HCT116 (cell line): ENCODE results near the gene ACTR1B. TPM values are rescaled to one million over a fixed set of nuclear protein-coding genes. Genes with fewer than 3 reads are reported as not detected.

Experiments used
- ATAC-seq: fragments of 200-7000 bp; cut with Tn5 transposase; 2 replicates; pipeline ENCODE4 v1.9.1; 2020; ENCODE audit warnings: mild to moderate bottlenecking, moderate library complexity
- BruUV-seq: library from RNA; stranded (reverse); fragments of 400-500 nt; replicated peaks from 2 replicates; lab custom pipeline; 2021; lab: Mats Ljungman, UMichigan
- CTCF ChIA-PET: fragments of 300-600 bp; sonication (Branson Sonifier 250); formaldehyde crosslinking; loops from one replicate; lab custom pipeline; 2021; ENCODE audit warnings: antibody characterized with exemption; lab: Charles Lee
- POLR2A ChIA-PET: fragments of 300-600, 350-600 bp; sonication (Branson Sonifier 250); formaldehyde crosslinking; loops from one replicate; lab custom pipeline; 2021; ENCODE audit warnings: antibody characterized with exemption; lab: Charles Lee
- RAD21 ChIA-PET, 2 experiments: fragments of 300-600 bp; sonication (Branson Sonifier 250); formaldehyde crosslinking; loops; one replicate each; lab custom pipeline; 2023; ENCODE audit warnings: low total read pairs in 2 of 2; ENCODE audit not compliant: uncharacterized antibody in 2 of 2, unreplicated experiment in 2 of 2, low non-redundant PET in 1 of 2; lab: Charles Lee
- DNase-seq: peaks from one replicate; pipeline ENCODE4 v3.0.0-alpha.2; 2010; ENCODE audit warnings: low read depth, low spot score
- H2AFZ ChIP-seq: fragments of 200-600 bp; shearing (Covaris generic), sonication (generic); 2 replicates; pipeline ENCODE4 v1.6.1; 2017; ENCODE audit warnings: low read depth, mixed run types, mixed read lengths, antibody characterized with exemption, low read length; ENCODE audit not compliant: poor library complexity, severe bottlenecking
- H3K27ac ChIP-seq: 2 replicates; pipeline ENCODE4 v1.5.1; 2012; ENCODE audit warnings: low read depth, low read length
- H3K27me3 ChIP-seq: fragments of 200-600 bp; sonication (generic); 2 replicates; pipeline ENCODE4 v1.6.1; 2016; ENCODE audit warnings: mixed run types, low read length, mixed read lengths; ENCODE audit not compliant: insufficient read depth
- H3K36me3 ChIP-seq, 2 experiments: fragments of 200-500 bp in 1 of 2; fragments of 200-600 bp in 1 of 2; sonication (Bioruptor generic) in 1 of 2; sonication (generic) in 1 of 2; 2 replicates each; pipeline versions ENCODE4 v1.5.1 to v1.6.1; 2014 to 2016; ENCODE audit warnings: low read length in 2 of 2, inconsistent platforms in 1 of 2, mixed read lengths in 1 of 2, mixed run types in 1 of 2; ENCODE audit not compliant: insufficient read depth in 2 of 2, control insufficient read depth in 1 of 2
- H3K4me1 ChIP-seq, 2 experiments: fragments of 200-600 bp in 1 of 2; sonication (generic) in 1 of 2; 2 replicates each; pipeline versions ENCODE4 v1.5.1 to v1.6.1; 2012 to 2017; ENCODE audit warnings: low read length in 2 of 2, inconsistent platforms in 1 of 2, mild to moderate bottlenecking in 1 of 2, mixed read lengths in 1 of 2, mixed run types in 1 of 2, moderate library complexity in 1 of 2; ENCODE audit not compliant: insufficient read depth in 2 of 2, control insufficient read depth in 1 of 2
- H3K4me2 ChIP-seq: fragments of 200-600 bp; sonication (generic); 2 replicates; pipeline ENCODE4 v1.6.1; 2017; ENCODE audit warnings: mixed run types, low read length, mixed read lengths
- H3K4me3 ChIP-seq, 2 experiments: fragments of 200-600 bp in 1 of 2; sonication (generic) in 1 of 2; replicated peaks in 1 of 2; 2 replicates each; pipeline ENCODE4 v1.5.1; 2011 to 2016; ENCODE audit warnings: low read length in 2 of 2, control low read depth in 1 of 2, low read depth in 1 of 2, mild to moderate bottlenecking in 1 of 2, mixed read lengths in 1 of 2, mixed run types in 1 of 2
- H3K79me2 ChIP-seq: fragments of 200-600 bp; sonication (generic); 2 replicates; pipeline ENCODE4 v1.6.1; 2017; ENCODE audit warnings: mild to moderate bottlenecking, mixed run types, low read length, moderate library complexity, mixed read lengths; ENCODE audit not compliant: insufficient read depth
- H3K9ac ChIP-seq: fragments of 200-600 bp; sonication (generic); 2 replicates; pipeline ENCODE4 v1.6.1; 2016; ENCODE audit warnings: low read length, mixed read lengths
- H3K9me2 ChIP-seq: fragments of 200-600 bp; sonication (generic), shearing (Covaris generic); 2 replicates; pipeline ENCODE4 v1.6.1; 2017; ENCODE audit warnings: mixed run types, mild to moderate bottlenecking, moderate library complexity; ENCODE audit not compliant: insufficient read depth
- H3K9me3 ChIP-seq, 2 experiments: fragments of 200-500 bp in 1 of 2; fragments of 200-600 bp in 1 of 2; sonication (Bioruptor generic) in 1 of 2; sonication (generic) in 1 of 2; 2 replicates each; pipeline ENCODE4 v1.6.1; 2014 to 2017; ENCODE audit warnings: low read length in 2 of 2, mixed read lengths in 2 of 2, inconsistent platforms in 1 of 2, low read depth in 1 of 2, mild to moderate bottlenecking in 1 of 2, mixed run types in 1 of 2, moderate library complexity in 1 of 2; ENCODE audit not compliant: control insufficient read depth in 1 of 2, insufficient read depth in 1 of 2
- H4K20me1 ChIP-seq: fragments of 200-600 bp; sonication (generic), shearing (Covaris generic); 2 replicates; pipeline ENCODE4 v1.6.1; 2017; ENCODE audit warnings: mixed run types, mild to moderate bottlenecking, moderate library complexity; ENCODE audit not compliant: insufficient read depth
- CEBPB ChIP-seq: IDR thresholded peaks from 2 replicates; pipeline ENCODE4 v1.6.1; 2012; ENCODE audit warnings: low read depth
- EZH2 ChIP-seq: fragments of 200-600 bp; sonication (generic); IDR thresholded peaks from 2 replicates; pipeline ENCODE4 v1.6.1; 2017; ENCODE audit warnings: antibody characterized with exemption, mixed run types
- EZH2phosphoT487 ChIP-seq: fragments of 200-600 bp; IDR thresholded peaks from 2 replicates; pipeline ENCODE4 v1.6.1; 2018; ENCODE audit warnings: antibody characterized with exemption, borderline replicate concordance
- FOSL1 ChIP-seq: IDR thresholded peaks from 2 replicates; pipeline ENCODE4 v1.6.1; 2012; ENCODE audit warnings: low read depth
- RAD21 ChIP-seq: IDR thresholded peaks from 2 replicates; pipeline ENCODE4 v1.6.1; 2012; ENCODE audit warnings: low read depth, mild to moderate bottlenecking
- SP1 ChIP-seq: IDR thresholded peaks from 2 replicates; pipeline ENCODE4 v1.6.1; 2012; ENCODE audit warnings: low read depth
- ZFX ChIP-seq: fragments of 450-650 bp; IDR thresholded peaks from 2 replicates; pipeline ENCODE4 v1.6.1; 2017
- intact Hi-C: fragments of 100-400 bp; cut with micrococcal nuclease; formaldehyde crosslinking; loops from 2 replicates; pipeline ENCODE4 v1.10.0; 2022
- total RNA-seq: library from RNA; stranded (reverse); gene quantifications from one replicate; pipeline ENCODE4 v1.2.1, GENCODE V29; 2021; ENCODE audit not compliant: unreplicated experiment
- TF ChIP-seq, protein P1 (sequence below): IDR thresholded peaks from 2 replicates; pipeline ENCODE4 v1.6.1; 2011; ENCODE audit warnings: mild to moderate bottlenecking, low read length, moderate library complexity; ENCODE audit not compliant: insufficient replicate concordance; ENCODE audit errors: extremely low read depth

Gene ACTR1B
- total RNA-seq, 1 experiment from 2014 or later, result 42.8 TPM

DNA sequence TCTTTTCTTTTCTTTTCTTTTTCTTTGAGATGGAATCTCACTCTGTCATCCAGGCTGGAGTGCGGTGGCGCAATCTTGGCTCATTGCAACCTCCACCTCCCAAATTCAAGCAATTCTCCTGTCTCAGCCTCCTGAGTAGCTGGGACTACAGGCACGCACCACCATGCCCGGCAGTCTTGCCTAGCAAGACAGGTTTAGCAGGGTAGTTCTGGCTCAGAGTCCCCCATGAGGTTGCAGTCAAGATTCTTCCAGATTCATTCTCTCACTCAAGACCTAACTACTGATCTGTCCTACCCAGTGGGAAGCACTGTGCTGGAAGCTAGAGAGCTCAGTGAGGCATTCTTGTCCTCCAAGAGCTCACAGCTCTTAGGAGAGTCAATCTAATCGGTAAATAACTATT, 31.9 kb upstream of the ACTR1B start (continued):
- TF ChIP-seq EZH2phosphoT487 (no peak), RAD21 (no peak), CEBPB (no peak), EZH2 (no peak), ZFX (no peak)
- TF ChIP-seq, protein P1, sequence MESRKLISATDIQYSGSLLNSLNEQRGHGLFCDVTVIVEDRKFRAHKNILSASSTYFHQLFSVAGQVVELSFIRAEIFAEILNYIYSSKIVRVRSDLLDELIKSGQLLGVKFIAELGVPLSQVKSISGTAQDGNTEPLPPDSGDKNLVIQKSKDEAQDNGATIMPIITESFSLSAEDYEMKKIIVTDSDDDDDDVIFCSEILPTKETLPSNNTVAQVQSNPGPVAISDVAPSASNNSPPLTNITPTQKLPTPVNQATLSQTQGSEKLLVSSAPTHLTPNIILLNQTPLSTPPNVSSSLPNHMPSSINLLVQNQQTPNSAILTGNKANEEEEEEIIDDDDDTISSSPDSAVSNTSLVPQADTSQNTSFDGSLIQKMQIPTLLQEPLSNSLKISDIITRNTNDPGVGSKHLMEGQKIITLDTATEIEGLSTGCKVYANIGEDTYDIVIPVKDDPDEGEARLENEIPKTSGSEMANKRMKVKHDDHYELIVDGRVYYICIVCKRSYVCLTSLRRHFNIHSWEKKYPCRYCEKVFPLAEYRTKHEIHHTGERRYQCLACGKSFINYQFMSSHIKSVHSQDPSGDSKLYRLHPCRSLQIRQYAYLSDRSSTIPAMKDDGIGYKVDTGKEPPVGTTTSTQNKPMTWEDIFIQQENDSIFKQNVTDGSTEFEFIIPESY, result no peak

DNA sequence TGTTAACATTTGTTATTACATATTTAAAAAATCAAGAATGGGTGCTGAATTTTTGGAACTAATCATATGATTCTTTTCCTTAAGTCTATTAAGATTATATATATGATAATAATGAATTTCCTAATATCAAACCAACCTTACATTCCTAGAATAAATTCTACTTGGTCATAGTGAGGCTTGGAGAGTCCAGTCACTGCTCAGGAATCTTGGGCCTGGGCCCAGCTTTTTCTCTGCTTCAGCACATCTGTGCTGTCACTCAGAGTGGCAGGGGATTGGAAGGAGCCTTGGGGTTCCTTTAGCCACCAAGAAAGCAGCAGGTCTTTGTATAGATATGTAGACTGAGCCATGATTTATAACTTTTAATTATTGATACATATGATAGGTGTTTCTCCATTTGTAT, 29.6 kb upstream of the ACTR1B start:
- Histone ChIP-seq H3K9me3 (no peaks in the 10 kb centered on the region), H2AFZ (no peak overlapping the region), H3K27me3 (no peaks in the 10 kb centered on the region), H3K27ac (no peak overlapping the region), H3K4me1 (peaks cover 0 to 9% of the 10 kb centered on the region in 2 experiments; a peak in 1 of 4 replicates), H3K36me3 (no peaks in the 10 kb centered on the region), H3K79me2 (no peaks in the 10 kb centered on the region), H3K4me3 (no peak overlapping the region), H3K4me2 (no peak overlapping the region), H4K20me1 (no peaks in the 10 kb centered on the region), H3K9ac (no peak overlapping the region), H3K9me2 (no peaks in the 10 kb centered on the region)
- intact Hi-C loops, result no loop called here
- no peak for DNase-seq
- BruUV-seq, result no TSS peak
- ChIA-PET POLR2A (no interaction called here), CTCF (no interaction called here), RAD21 (no interaction called here)
- no peak for ATAC-seq
- TF ChIP-seq FOSL1 (peak; percentile 16; the same call in 1 of the 2 replicates), ZFX (no peak), EZH2 (no peak), SP1 (no peak)
